Spleen (tissue), 7 donors: ENCODE results near the gene RNF167.
"Not testable (repeated sequence)": the region's sequence is repeated elsewhere in the genome, so short reads cannot be mapped to it uniquely, and the experiment has no call there.

ENCODE experiments used
- POLR2A ChIP-seq, 3 donors: fragments of 450-650 bp; IDR thresholded peaks; one replicate each; pipeline ENCODE4 v1.5.1; 2017; ENCODE audit warnings: antibody characterized with exemption in 3 of 3, mild to moderate bottlenecking in 1 of 3
- POLR2AphosphoS5 ChIP-seq, 3 donors: sonication (generic); formaldehyde crosslinking; IDR thresholded peaks; one replicate each; pipeline ENCODE4 v1.5.1; 2017; ENCODE audit warnings: antibody characterized with exemption in 3 of 3
- TF ChIP-seq, protein P1 (sequence below), 11 experiments: fragments of 200-600 bp in 7 of 11; fragments of 450-650 bp in 4 of 11; sonication (generic) in 4 of 11; IDR thresholded peaks in 8 of 11; conservative IDR thresholded peaks in 3 of 11; 1 replicate in 7 of 11; 2 replicates in 4 of 11; pipeline versions ENCODE4 v1.4.0 to v1.8.0; 2016 to 2021; ENCODE audit warnings: antibody characterized with exemption in 11 of 11, inconsistent platforms in 4 of 11, mild to moderate bottlenecking in 1 of 11
- donor health status: DM: no; HTN: no; CAD: no; lungs with moderate emphysema.
- donor health status: DM: no; HTN: no; CAD: no.
- donor health status: DM: no; HTN: no; CAD: no.

- TF ChIP-seq, protein P1, sequence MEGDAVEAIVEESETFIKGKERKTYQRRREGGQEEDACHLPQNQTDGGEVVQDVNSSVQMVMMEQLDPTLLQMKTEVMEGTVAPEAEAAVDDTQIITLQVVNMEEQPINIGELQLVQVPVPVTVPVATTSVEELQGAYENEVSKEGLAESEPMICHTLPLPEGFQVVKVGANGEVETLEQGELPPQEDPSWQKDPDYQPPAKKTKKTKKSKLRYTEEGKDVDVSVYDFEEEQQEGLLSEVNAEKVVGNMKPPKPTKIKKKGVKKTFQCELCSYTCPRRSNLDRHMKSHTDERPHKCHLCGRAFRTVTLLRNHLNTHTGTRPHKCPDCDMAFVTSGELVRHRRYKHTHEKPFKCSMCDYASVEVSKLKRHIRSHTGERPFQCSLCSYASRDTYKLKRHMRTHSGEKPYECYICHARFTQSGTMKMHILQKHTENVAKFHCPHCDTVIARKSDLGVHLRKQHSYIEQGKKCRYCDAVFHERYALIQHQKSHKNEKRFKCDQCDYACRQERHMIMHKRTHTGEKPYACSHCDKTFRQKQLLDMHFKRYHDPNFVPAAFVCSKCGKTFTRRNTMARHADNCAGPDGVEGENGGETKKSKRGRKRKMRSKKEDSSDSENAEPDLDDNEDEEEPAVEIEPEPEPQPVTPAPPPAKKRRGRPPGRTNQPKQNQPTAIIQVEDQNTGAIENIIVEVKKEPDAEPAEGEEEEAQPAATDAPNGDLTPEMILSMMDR (IDR thresholded peaks at IDR 0.05 in 8 of 11, conservative IDR thresholded peaks at IDR 0.05 in 3 of 11) = not testable (repeated sequence)
- not testable (repeated sequence) for TF ChIP-seq POLR2A, POLR2AphosphoS5 (IDR thresholded peaks at IDR 0.05)
Observed at GRCh38 chr17:4906642-4907041, 33.4 kb upstream of the RNF167 start.
